Kidney (tissue), 14 donors: Measurements from ENCODE around the gene FARP1. TPM values are rescaled to one million over a fixed set of nuclear protein-coding genes. Genes with fewer than 3 reads are reported as not detected.

Experiments used
- DNase-seq, 5 donors: peaks; one replicate each; pipeline ENCODE4 v3.0.0-alpha.2; 2013 to 2020
- FAIRE-seq: peaks from 2 replicates; lab custom pipeline; 2012; peaks lifted over from hg19 to GRCh38; lab: Jason Lieb, UNC
- H3K27ac ChIP-seq, 2 donors: one replicate each; pipeline ENCODE4 v1.7.0; 2013; ENCODE audit warnings: low read depth in 2 of 2, low read length in 2 of 2, inconsistent platforms in 1 of 2
- H3K27me3 ChIP-seq: one replicate; pipeline ENCODE4 v1.7.1; 2013; ENCODE audit warnings: low read length, inconsistent platforms; ENCODE audit not compliant: control insufficient read depth, insufficient read depth
- H3K36me3 ChIP-seq, 3 donors: one replicate each; pipeline versions ENCODE4 v1.7.0 to v1.7.1; 2013; ENCODE audit warnings: low read length in 3 of 3, control low read depth in 1 of 3, inconsistent platforms in 1 of 3; ENCODE audit not compliant: insufficient read depth in 3 of 3, control insufficient read depth in 2 of 3
- H3K4me1 ChIP-seq, 3 donors: one replicate each; pipeline versions ENCODE4 v1.7.0 to v1.7.1; 2013; ENCODE audit warnings: low read length in 3 of 3, inconsistent platforms in 1 of 3, low read depth in 1 of 3; ENCODE audit not compliant: control insufficient read depth in 2 of 3, insufficient read depth in 2 of 3
- H3K4me3 ChIP-seq, 3 donors: one replicate each; pipeline versions ENCODE4 v1.7.0 to v1.8.1; 2013; ENCODE audit warnings: low read length in 3 of 3, control low read depth in 1 of 3, inconsistent platforms in 1 of 3
- H3K9ac ChIP-seq, 3 donors: one replicate each; pipeline versions ENCODE4 v1.7.0 to v1.7.1; 2013; ENCODE audit warnings: low read length in 3 of 3, control low read depth in 1 of 3, inconsistent platforms in 1 of 3
- H3K9me3 ChIP-seq, 3 donors: one replicate each; pipeline versions ENCODE4 v1.7.0 to v1.7.1; 2013; ENCODE audit warnings: low read length in 3 of 3, control low read depth in 1 of 3, inconsistent platforms in 1 of 3; ENCODE audit not compliant: control insufficient read depth in 2 of 3, insufficient read depth in 1 of 3
- CTCF ChIP-seq: IDR thresholded peaks from 3 replicates; pipeline ENCODE4 v1.5.1; 2012; ENCODE audit warnings: mild to moderate bottlenecking, moderate library complexity, borderline replicate concordance; ENCODE audit not compliant: insufficient read depth; ENCODE audit errors: extremely low read depth
- intact Hi-C: fragments of 100-400 bp; cut with DNase I; formaldehyde crosslinking; loops from one replicate; pipeline ENCODE4 v1.11.1; 2022
- polyA plus RNA-seq: library from polyadenylated mRNA; stranded (reverse); fragments of 350-450 nt; fragmentation: Illumina TruSeq; extraction: RNeasy Lipid Tissue Mini Kit (QIAGEN cat#74804); gene quantifications from one replicate; pipeline ENCODE4 v1.2.3, GENCODE V29; 2014; ENCODE audit warnings: low read depth, low replicate concordance; ENCODE audit not compliant: insufficient read depth
- total RNA-seq: library from RNA; stranded (reverse); fragmentation: NEBNext Ultra II Directional; extraction: Animal tissue kit (Norgen Biotek cat#: 25700); gene quantifications from one replicate; pipeline ENCODE4 v1.2.1, GENCODE V29; 2021
- donor health status: control.
- donor health status: control.
- donor health status: control.
- donor health status: control.
- donor health status: control.
- donor health status: DM: yes; HTN: yes; CAD: no.
- donor health status: Normal renal cell carcinoma (clear cell type).

FARP1 gene
- total and polyA plus RNA-seq, 2 donors from 2014 or later, result 123 to 229 TPM

DNA sequence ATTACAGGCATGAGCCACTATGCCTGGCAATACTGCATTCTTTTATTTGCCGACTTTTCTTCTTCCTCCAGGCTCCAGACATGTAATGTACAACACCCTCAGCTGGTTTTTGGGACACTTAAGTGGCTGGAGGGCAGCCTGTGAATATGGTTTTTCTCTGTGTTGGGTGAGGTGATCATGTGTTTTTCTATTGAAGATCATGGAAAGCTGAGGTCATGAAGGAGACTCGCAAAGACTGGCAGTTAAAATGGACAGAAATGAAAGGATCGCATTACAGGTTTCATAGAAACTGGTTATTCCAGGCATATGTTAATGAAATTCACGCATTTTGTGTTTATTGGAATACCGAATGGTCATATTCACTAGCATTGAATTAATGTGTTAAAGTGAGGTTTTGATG is 119.4 kb downstream of the FARP1 start:
- TF ChIP-seq CTCF, result no peak
- Histone ChIP-seq H3K36me3 (no peaks in the 10 kb centered on the region), H3K27me3 (no peaks in the 10 kb centered on the region), H3K9me3 (no peaks in the 10 kb centered on the region), H3K27ac (peak overlapping the region; percentile 5 to 74), H3K9ac (no peak overlapping the region), H3K4me3 (no peak overlapping the region), H3K4me1 (peaks cover 19 to 31% (median 30%) of the 10 kb centered on the region in 3 donors)
- DNase-seq, result no peak
- FAIRE-seq, result no peak
- intact Hi-C loops, result no loop called here

DNA sequence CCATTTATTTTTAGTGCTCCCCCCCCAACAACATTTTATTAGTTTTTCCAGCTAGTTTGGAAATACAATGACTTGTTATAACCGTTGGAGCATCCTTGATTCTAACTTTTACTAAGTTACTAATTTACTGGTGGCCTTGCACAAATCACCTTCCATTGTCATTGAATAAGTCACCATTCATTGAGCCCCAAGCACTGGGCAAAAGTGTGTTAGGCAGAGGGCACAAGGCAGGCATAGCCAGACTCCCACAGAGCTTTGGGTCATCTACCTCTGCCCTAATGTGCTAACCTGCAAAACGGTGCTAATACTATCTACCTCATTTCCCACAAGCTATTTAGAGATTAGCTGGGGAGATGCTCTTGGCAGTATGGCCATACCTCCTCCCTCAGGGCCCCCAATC is 120.9 kb downstream of the FARP1 start:
- no peaks in the 10 kb centered on the region for H3K9me3 ChIP-seq
- no peak overlapping the region for H3K4me3 ChIP-seq
- no peaks in the 10 kb centered on the region for H3K27me3 ChIP-seq
- intact Hi-C loops, result no loop called here
- H3K4me1 ChIP-seq, result peaks cover 22 to 35% (median 33%) of the 10 kb centered on the region in 3 donors
- TF ChIP-seq CTCF, result no peak
- FAIRE-seq (no peak), DNase-seq (no peak)
- peak overlapping the region; percentile 81 to 91 for H3K27ac ChIP-seq
- H3K36me3 ChIP-seq, result no peaks in the 10 kb centered on the region
- no peak overlapping the region for H3K9ac ChIP-seq

GRCh38 chr13:98264877-98265276 is 122.0 kb downstream of the FARP1 start:
- H3K36me3 ChIP-seq, result no peaks in the 10 kb centered on the region
- no peaks in the 10 kb centered on the region for H3K9me3 ChIP-seq
- no peak overlapping the region for H3K4me3 ChIP-seq
- FAIRE-seq, result no peak
- no peak for TF ChIP-seq CTCF
- intact Hi-C loops, result no loop called here
- H3K9ac ChIP-seq, result no peak overlapping the region
- H3K27ac ChIP-seq, result peak overlapping the region in 1 of 2 donors; percentile 51
- no peaks in the 10 kb centered on the region for H3K27me3 ChIP-seq
- no peak for DNase-seq
- peaks cover 22 to 35% (median 33%) of the 10 kb centered on the region in 3 donors for H3K4me1 ChIP-seq
